Gastrocnemius medialis (tissue), 4 donors: ENCODE data around the gene SDC3. TPM values are rescaled to one million over a fixed set of nuclear protein-coding genes. Genes with fewer than 3 reads are reported as not detected.

Experiments used
- ATAC-seq, 2 donors: fragments of 150-250 bp; one replicate each; pipeline ENCODE4 v1.9.1; 2016
- DNase-seq, 2 donors: peaks; one replicate each; pipeline ENCODE4 v3.0.0-alpha.2; 2019
- H3K27ac ChIP-seq, 4 donors: fragments of 200-600 bp; sonication (generic); 1 replicate in 1 of 4; 2 replicates in 3 of 4; pipeline ENCODE4 v1.5.1; 2016 to 2018; ENCODE audit warnings: mild to moderate bottlenecking in 2 of 4, moderate library complexity in 1 of 4
- H3K27me3 ChIP-seq, 3 donors: fragments of 200-600 bp; sonication (generic) in 2 of 3; 1 replicate in 1 of 3; 2 replicates in 2 of 3; pipeline versions ENCODE4 v1.5.1 to v1.6.0; 2016 to 2019; ENCODE audit warnings: mild to moderate bottlenecking in 1 of 3, moderate library complexity in 1 of 3
- H3K36me3 ChIP-seq, 2 donors: fragments of 200-600 bp; sonication (generic) in 1 of 2; one replicate each; pipeline ENCODE4 v1.5.1; 2017 to 2018
- H3K4me1 ChIP-seq, 2 donors: fragments of 200-600 bp; sonication (generic) in 1 of 2; one replicate each; pipeline ENCODE4 v1.5.1; 2016 to 2017; ENCODE audit warnings: mild to moderate bottlenecking in 2 of 2
- H3K4me3 ChIP-seq, 4 donors: fragments of 200-600 bp; sonication (generic) in 3 of 4; 1 replicate in 1 of 4; 2 replicates in 3 of 4; pipeline ENCODE4 v1.5.1; 2016 to 2019; ENCODE audit warnings: mild to moderate bottlenecking in 2 of 4
- H3K9me3 ChIP-seq, 3 donors: fragments of 200-600 bp; sonication (generic) in 2 of 3; 1 replicate in 1 of 3; 2 replicates in 2 of 3; pipeline ENCODE4 v1.5.1; 2016 to 2019
- CTCF ChIP-seq, 5 experiments: fragments of 450-650 bp in 3 of 5; fragments of 200-600 bp in 2 of 5; sonication (generic) in 2 of 5; IDR thresholded peaks in 4 of 5; conservative IDR thresholded peaks in 1 of 5; 1 replicate in 4 of 5; 2 replicates in 1 of 5; pipeline ENCODE4 v1.5.1; 2016 to 2019; ENCODE audit warnings: antibody characterized with exemption in 5 of 5, mild to moderate bottlenecking in 3 of 5, moderate library complexity in 3 of 5
- POLR2A ChIP-seq, 2 donors: fragments of 450-650 bp; IDR thresholded peaks; one replicate each; pipeline ENCODE4 v1.6.1; 2017; ENCODE audit warnings: antibody characterized with exemption in 2 of 2, mild to moderate bottlenecking in 2 of 2, moderate library complexity in 2 of 2
- in situ Hi-C, 4 donors: fragments of 200-750 bp; cut with MboI; loops; one replicate each; pipeline versions ENCODE4 v1.15.0 to v1.8.0; 2017; ENCODE audit warnings: low sequenced_read_pairs in 4 of 4
- intact Hi-C: fragments of 100-400 bp; cut with DNase I; formaldehyde crosslinking; loops from one replicate; pipeline ENCODE4 v1.15.1; 2023; ENCODE audit warnings: low total_unique reads
- total RNA-seq, 4 donors: library from RNA; depleted of rRNA; stranded (reverse); fragments of >200 nt; gene quantifications; one replicate each; pipeline versions ENCODE4 v1.1.0 to v1.2.3, GENCODE V29; 2016

SDC3 gene
- total RNA-seq, 4 donors from 2014 or later, result 2.7 to 5.6 (median 3.0) TPM

DNA sequence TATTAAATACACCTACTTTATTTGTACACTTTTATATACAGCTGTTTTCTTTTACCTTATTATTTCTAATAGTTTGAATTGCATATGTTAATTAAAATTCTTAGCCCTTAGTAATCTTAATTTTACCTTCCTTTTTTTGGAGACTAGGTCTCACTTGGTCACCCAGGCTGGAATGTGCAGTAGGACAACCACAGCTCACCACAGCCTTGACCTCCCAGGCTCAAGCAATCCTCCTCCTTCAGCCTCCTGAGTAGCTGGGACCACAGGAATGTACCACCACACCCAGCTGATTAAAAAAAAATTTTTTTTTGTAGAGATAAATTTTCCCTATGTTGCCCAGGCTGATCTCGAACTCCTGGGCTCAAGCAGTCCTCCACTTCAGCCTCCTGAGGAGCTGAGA is 15.0 kb upstream of the SDC3 start:
- no peaks in the 10 kb centered on the region for H3K36me3 ChIP-seq
- DNase-seq (no peak), ATAC-seq (no peak)
- TF ChIP-seq CTCF (IDR thresholded peaks at IDR 0.05 in 4 of 5, conservative IDR thresholded peaks at IDR 0.05 in 1 of 5), result no peak
- no peak for TF ChIP-seq POLR2A (IDR thresholded peaks at IDR 0.05)
- H3K9me3 ChIP-seq, result no peaks in the 10 kb centered on the region
- intact Hi-C loops (no loop called here), in situ Hi-C loops (no loop called here)
- H3K27ac ChIP-seq, result no peak overlapping the region
- H3K4me3 ChIP-seq, result no peak overlapping the region
- H3K27me3 ChIP-seq, result no peaks in the 10 kb centered on the region
- peaks cover 0 to 9% of the 10 kb centered on the region in 2 donors for H3K4me1 ChIP-seq

DNA sequence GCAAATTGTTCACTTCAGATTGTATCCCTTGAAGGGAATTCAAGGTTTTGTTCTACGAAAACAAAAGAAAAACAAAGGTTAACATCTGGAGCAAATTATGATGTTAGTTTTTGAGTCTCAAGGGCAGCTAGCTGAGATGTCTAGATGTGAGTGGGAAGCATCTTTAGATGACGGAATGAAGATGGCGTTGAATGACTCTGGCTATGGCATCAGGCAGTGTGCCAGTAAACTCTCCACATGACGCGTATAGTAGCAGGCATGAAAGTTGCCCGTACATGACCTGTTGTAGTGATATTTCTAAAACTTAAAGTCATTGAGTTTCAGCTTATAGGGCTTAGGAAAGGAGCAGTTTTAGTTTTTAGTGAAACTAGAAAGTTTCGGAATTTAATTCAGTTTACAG is 12.3 kb upstream of the SDC3 start:
- DNase-seq (no peak), ATAC-seq (no peak)
- Histone ChIP-seq H3K27me3 (no peaks in the 10 kb centered on the region), H3K27ac (no peak overlapping the region), H3K4me3 (no peak overlapping the region), H3K36me3 (no peaks in the 10 kb centered on the region), H3K9me3 (no peaks in the 10 kb centered on the region), H3K4me1 (no peaks in the 10 kb centered on the region)
- intact Hi-C loops (no loop called here), in situ Hi-C loops (no loop called here)
- TF ChIP-seq CTCF (IDR thresholded peaks at IDR 0.05 in 4 of 5, conservative IDR thresholded peaks at IDR 0.05 in 1 of 5) (no peak), POLR2A (IDR thresholded peaks at IDR 0.05) (no peak)

GRCh38 chr1:30919025-30919881 is 10.7 kb upstream of the SDC3 start:
- DNase-seq, result no peak
- H3K4me3 ChIP-seq, result no peak overlapping the region
- H3K27ac ChIP-seq, result no peak overlapping the region
- TF ChIP-seq CTCF (IDR thresholded peaks at IDR 0.05 in 4 of 5, conservative IDR thresholded peaks at IDR 0.05 in 1 of 5) (no peak), POLR2A (IDR thresholded peaks at IDR 0.05) (no peak)
- peak in 1 of 2 donors; percentile 21 for ATAC-seq
- H3K9me3 ChIP-seq, result no peaks in the 10 kb centered on the region
- no peaks in the 10 kb centered on the region for H3K4me1 ChIP-seq
- no peaks in the 10 kb centered on the region for H3K36me3 ChIP-seq
- no peaks in the 10 kb centered on the region for H3K27me3 ChIP-seq
- intact Hi-C loops (no loop called here), in situ Hi-C loops (loop anchor here in 2 of 4 donors (10.0 kb wide), 1 partner anchor 194 kb away; the partner anchor contains the start of gene MATN1 (in 2 of the 2))

GRCh38 chr1:30916296-30916695 is 7.7 kb upstream of the SDC3 start:
- intact Hi-C loops, result no loop called here
- Histone ChIP-seq H3K9me3 (no peaks in the 10 kb centered on the region), H3K4me3 (no peak overlapping the region), H3K4me1 (no peaks in the 10 kb centered on the region), H3K27me3 (no peaks in the 10 kb centered on the region), H3K36me3 (no peaks in the 10 kb centered on the region), H3K27ac (no peak overlapping the region)
- ATAC-seq (no peak), DNase-seq (no peak)
- TF ChIP-seq POLR2A (IDR thresholded peaks at IDR 0.05) (no peak), CTCF (IDR thresholded peaks at IDR 0.05 in 4 of 5, conservative IDR thresholded peaks at IDR 0.05 in 1 of 5) (no peak)
- in situ Hi-C loops, result loop anchor here in 2 of 4 donors (10.0 kb wide), 1 partner anchor 191 kb away; the partner anchor contains the start of gene MATN1 (in 2 of the 2)
